ENCODE measurements around the gene BMPER.

- TF ChIP-seq GATA3 (IDR thresholded peaks at IDR 0.05; ENCODE audit: low read depth, low read length): no peak
- no peak for TF ChIP-seq GATA2 (IDR thresholded peaks at IDR 0.05; ENCODE audit: low read depth, low read length)
Measured at GRCh38 chr7:34061149-34061548, 155.8 kb downstream of the BMPER start.

Data from SH-SY5Y (cell line).